Measurements from ENCODE around the gene ADTRP.

The ADTRP gene

DNA sequence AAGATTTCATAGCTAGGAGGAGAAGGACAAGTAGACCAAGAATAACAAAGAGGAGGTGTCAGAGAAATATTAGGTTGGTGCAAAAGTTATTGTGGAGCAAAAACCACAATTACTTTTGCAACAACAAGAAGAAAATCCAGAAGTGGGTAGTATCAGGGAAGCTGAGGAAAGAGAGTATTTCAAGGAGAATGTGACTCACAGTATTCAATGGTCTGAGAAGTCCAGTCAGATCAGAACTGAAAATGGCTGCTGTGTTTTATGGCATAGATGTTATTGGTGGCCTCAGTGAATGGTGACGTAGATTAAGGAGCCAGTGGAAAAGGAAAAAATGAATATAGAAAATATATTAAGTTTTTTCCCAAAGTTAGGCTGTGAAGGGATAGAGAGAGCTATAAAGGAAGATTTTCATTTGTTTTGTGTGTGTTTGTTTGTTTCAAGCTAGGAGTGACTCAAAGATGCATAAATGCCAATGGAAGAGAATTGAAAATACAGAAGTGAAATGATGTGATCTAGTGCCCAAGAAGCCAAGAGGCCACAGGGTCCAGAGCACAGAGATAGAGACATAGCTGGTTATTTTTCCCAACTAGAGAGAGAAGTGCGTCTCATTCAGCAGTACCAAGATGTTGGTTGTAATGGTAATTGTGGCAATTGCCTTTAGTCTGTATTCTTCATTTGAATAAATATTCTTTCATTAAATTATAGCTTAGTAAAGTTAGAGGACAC is 112.8 kb downstream of the ADTRP start:
- DNase-seq (ENCODE audit: low read depth in 1 of 2, low spot score in 1 of 2) = no peak

All from activated T-helper 1 cell treated with anti-CD3 and anti-CD28 coated beads, Interleukin-2, amount 50 U/mL, for 16 hours (primary cell).